Panc1 (cell line): Measurements from ENCODE around the gene KRT76. TPM values are rescaled to one million over a fixed set of nuclear protein-coding genes. Genes with fewer than 3 reads are reported as not detected.

Source experiments
- ATAC-seq: fragments of 200-7000 bp; cut with Tn5 transposase; 2 replicates; pipeline ENCODE4 v1.9.1; 2020; ENCODE audit warnings: mild to moderate bottlenecking, moderate library complexity
- BruUV-seq: library from RNA; stranded (reverse); fragments of 400-500 nt; replicated peaks from 2 replicates; lab custom pipeline; 2021; lab: Mats Ljungman, UMichigan
- CTCF ChIA-PET: fragments of 300-600 bp; sonication (Branson Sonifier 250); formaldehyde crosslinking; loops from one replicate; lab custom pipeline; 2022; ENCODE audit warnings: antibody characterized with exemption; lab: Charles Lee
- POLR2A ChIA-PET: fragments of 300-600 bp; sonication (Branson Sonifier 250); formaldehyde crosslinking; loops from one replicate; lab custom pipeline; 2022; ENCODE audit warnings: antibody characterized with exemption; lab: Charles Lee
- DNase-seq: peaks from one replicate; pipeline ENCODE4 v3.0.0-alpha.2; 2010; ENCODE audit warnings: low read depth, low spot score
- H3K27ac ChIP-seq: 2 replicates; pipeline ENCODE4 v1.5.1; 2011; ENCODE audit warnings: mild to moderate bottlenecking, low read length, inconsistent platforms
- H3K27me3 ChIP-seq: fragments of 200-500 bp; sonication (Bioruptor generic); 2 replicates; pipeline ENCODE4 v1.6.0; 2014; ENCODE audit warnings: low read length, inconsistent platforms; ENCODE audit not compliant: control insufficient read depth, insufficient read depth
- H3K36me3 ChIP-seq: fragments of 200-500 bp; sonication (Bioruptor generic); 2 replicates; pipeline ENCODE4 v1.5.1; 2014; ENCODE audit warnings: inconsistent platforms, mild to moderate bottlenecking, low read length, moderate library complexity; ENCODE audit not compliant: control insufficient read depth, insufficient read depth
- H3K4me1 ChIP-seq: 2 replicates; pipeline ENCODE4 v1.5.1; 2011; ENCODE audit warnings: inconsistent platforms, mild to moderate bottlenecking, low read length, moderate library complexity; ENCODE audit not compliant: control insufficient read depth, insufficient read depth
- H3K4me3 ChIP-seq, 2 experiments: 2 replicates each; pipeline ENCODE4 v1.5.1; 2011 to 2012; ENCODE audit warnings: low read depth in 2 of 2, low read length in 2 of 2, mild to moderate bottlenecking in 2 of 2, inconsistent platforms in 1 of 2, moderate library complexity in 1 of 2
- H3K9me3 ChIP-seq: fragments of 200-500 bp; sonication (Bioruptor generic); 2 replicates; pipeline ENCODE4 v1.5.1; 2014; ENCODE audit warnings: low read depth, mild to moderate bottlenecking, inconsistent platforms, low read length, moderate library complexity; ENCODE audit not compliant: control insufficient read depth, insufficient read depth
- CTCF ChIP-seq: fragments of 450-650 bp; IDR thresholded peaks from 2 replicates; pipeline ENCODE4 v1.5.1; 2017; ENCODE audit warnings: mild to moderate bottlenecking
- POLR2AphosphoS5 ChIP-seq: IDR thresholded peaks from 2 replicates; pipeline ENCODE4 v1.6.1; 2012; ENCODE audit warnings: mild to moderate bottlenecking, low read depth, low read length, moderate library complexity
- SIN3A ChIP-seq: IDR thresholded peaks from 2 replicates; pipeline ENCODE4 v1.6.1; 2012; ENCODE audit warnings: low read depth, mild to moderate bottlenecking, low read length, moderate library complexity, borderline replicate concordance; ENCODE audit not compliant: insufficient read depth
- TCF7L2 ChIP-seq: IDR thresholded peaks from 2 replicates; pipeline ENCODE4 v1.6.1; 2011; ENCODE audit warnings: mild to moderate bottlenecking, low read depth, low read length, inconsistent platforms
- in situ Hi-C: cut with HindIII; loops from 2 replicates; pipeline ENCODE4 v1.10.0; 2016; ENCODE audit warnings: low sequenced_read_pairs, low pct_unique_long_range_greater_than_20kb
- intact Hi-C: fragments of 100-400 bp; cut with micrococcal nuclease; formaldehyde crosslinking; loops from one replicate; pipeline ENCODE4 v1.10.0; 2022; ENCODE audit not compliant: unreplicated experiment
- total RNA-seq: library from RNA; stranded (reverse); gene quantifications from one replicate; pipeline ENCODE4 v1.2.1, GENCODE V29; 2021; ENCODE audit not compliant: unreplicated experiment
- TF ChIP-seq, protein P1 (sequence below), 2 experiments: IDR thresholded peaks; 2 replicates each; pipeline ENCODE4 v1.6.1; 2011 to 2012; ENCODE audit warnings: low read depth in 2 of 2, control low read depth in 1 of 2, low read length in 1 of 2, mild to moderate bottlenecking in 1 of 2, moderate library complexity in 1 of 2; ENCODE audit not compliant: insufficient read depth in 1 of 2

KRT76 gene
- total RNA-seq, 1 experiment from 2014 or later, result not detected

- no peak overlapping the region for H3K4me3 ChIP-seq
- H3K36me3 ChIP-seq, result no peaks in the 10 kb centered on the region
- no peak overlapping the region for H3K27ac ChIP-seq
- DNase-seq (no peak), ATAC-seq (no peak)
- intact Hi-C loops, result no loop called here
- CTCF ChIA-PET, result no interaction called here
- in situ Hi-C loops, result no loop called here
- H3K27me3 ChIP-seq, result peaks cover 17% of the 10 kb centered on the region; the same call in 1 of the 2 replicates
- no TSS peak for BruUV-seq
- TF ChIP-seq CTCF, result no peak
- TF ChIP-seq TCF7L2, result no peak
- TF ChIP-seq, protein P1, sequence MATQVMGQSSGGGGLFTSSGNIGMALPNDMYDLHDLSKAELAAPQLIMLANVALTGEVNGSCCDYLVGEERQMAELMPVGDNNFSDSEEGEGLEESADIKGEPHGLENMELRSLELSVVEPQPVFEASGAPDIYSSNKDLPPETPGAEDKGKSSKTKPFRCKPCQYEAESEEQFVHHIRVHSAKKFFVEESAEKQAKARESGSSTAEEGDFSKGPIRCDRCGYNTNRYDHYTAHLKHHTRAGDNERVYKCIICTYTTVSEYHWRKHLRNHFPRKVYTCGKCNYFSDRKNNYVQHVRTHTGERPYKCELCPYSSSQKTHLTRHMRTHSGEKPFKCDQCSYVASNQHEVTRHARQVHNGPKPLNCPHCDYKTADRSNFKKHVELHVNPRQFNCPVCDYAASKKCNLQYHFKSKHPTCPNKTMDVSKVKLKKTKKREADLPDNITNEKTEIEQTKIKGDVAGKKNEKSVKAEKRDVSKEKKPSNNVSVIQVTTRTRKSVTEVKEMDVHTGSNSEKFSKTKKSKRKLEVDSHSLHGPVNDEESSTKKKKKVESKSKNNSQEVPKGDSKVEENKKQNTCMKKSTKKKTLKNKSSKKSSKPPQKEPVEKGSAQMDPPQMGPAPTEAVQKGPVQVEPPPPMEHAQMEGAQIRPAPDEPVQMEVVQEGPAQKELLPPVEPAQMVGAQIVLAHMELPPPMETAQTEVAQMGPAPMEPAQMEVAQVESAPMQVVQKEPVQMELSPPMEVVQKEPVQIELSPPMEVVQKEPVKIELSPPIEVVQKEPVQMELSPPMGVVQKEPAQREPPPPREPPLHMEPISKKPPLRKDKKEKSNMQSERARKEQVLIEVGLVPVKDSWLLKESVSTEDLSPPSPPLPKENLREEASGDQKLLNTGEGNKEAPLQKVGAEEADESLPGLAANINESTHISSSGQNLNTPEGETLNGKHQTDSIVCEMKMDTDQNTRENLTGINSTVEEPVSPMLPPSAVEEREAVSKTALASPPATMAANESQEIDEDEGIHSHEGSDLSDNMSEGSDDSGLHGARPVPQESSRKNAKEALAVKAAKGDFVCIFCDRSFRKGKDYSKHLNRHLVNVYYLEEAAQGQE (IDR thresholded peaks at IDR 0.05; ENCODE audit: insufficient read depth in 1 of 2, low read depth in 2 of 2, low read length in 1 of 2), result no peak
- no peak for TF ChIP-seq SIN3A
- no peak for TF ChIP-seq POLR2AphosphoS5
- no peaks in the 10 kb centered on the region for H3K9me3 ChIP-seq
- POLR2A ChIA-PET, result no interaction called here
- no peaks in the 10 kb centered on the region for H3K4me1 ChIP-seq
These were observed 46.4 kb downstream of the KRT76 start for GRCh38 chr12:52730793-52731192.

DNA sequence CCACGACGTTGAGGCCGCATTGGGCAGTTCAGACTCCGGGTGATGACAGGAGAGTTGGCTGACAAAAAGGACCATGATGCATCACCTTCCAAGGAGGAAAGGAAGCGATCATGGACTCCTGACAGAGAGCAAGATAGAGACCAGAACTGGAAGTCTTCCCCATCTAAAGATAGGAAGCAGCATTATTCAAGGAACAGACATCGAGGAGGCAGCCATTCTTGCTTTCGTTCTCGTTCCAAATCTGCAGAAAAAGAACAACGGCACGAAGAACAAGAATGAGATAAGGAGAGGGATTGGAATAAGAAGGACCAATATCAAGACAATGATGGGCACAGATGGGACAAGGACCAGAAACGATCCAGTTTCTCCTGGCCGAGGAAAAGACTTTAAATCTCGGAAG is 46.8 kb downstream of the KRT76 start:
- TF ChIP-seq POLR2AphosphoS5, result no peak
- TF ChIP-seq, protein P1 (IDR thresholded peaks at IDR 0.05; ENCODE audit: insufficient read depth in 1 of 2, low read depth in 2 of 2, low read length in 1 of 2), result no peak
- no peaks in the 10 kb centered on the region for H3K9me3 ChIP-seq
- peaks cover 17% of the 10 kb centered on the region; the same call in 1 of the 2 replicates for H3K27me3 ChIP-seq
- POLR2A ChIA-PET, result no interaction called here
- DNase-seq (no peak), ATAC-seq (no peak)
- H3K4me1 ChIP-seq, result no peaks in the 10 kb centered on the region
- intact Hi-C loops, result no loop called here
- CTCF ChIA-PET, result no interaction called here
- no peak overlapping the region for H3K27ac ChIP-seq
- in situ Hi-C loops, result no loop called here
- H3K36me3 ChIP-seq, result no peaks in the 10 kb centered on the region
- no TSS peak for BruUV-seq
- no peak overlapping the region for H3K4me3 ChIP-seq
